NCI-H446 (cell line): Measurements from ENCODE around the gene FLOT2.
A peak's percentile ranks its signal among the peaks of the same experiment; 100 is the strongest.
"Not testable (repeated sequence)": the region's sequence is repeated elsewhere in the genome, so short reads cannot be mapped to it uniquely, and the experiment has no call there.

Source experiments
- DNase-seq, 2 experiments: peaks; one replicate each; lab custom pipeline; 2025; lab: John Stamatoyannopoulos, UW

Gene FLOT2

GRCh38 chr17:28916302-28916934 is 18.9 kb upstream of the FLOT2 start:
- DNase-seq, result peak in 1 of 2 experiments; percentile 5

- DNase-seq, result no peak
These were observed 15.4 kb upstream of the FLOT2 start for GRCh38 chr17:28912938-28913333.

DNA sequence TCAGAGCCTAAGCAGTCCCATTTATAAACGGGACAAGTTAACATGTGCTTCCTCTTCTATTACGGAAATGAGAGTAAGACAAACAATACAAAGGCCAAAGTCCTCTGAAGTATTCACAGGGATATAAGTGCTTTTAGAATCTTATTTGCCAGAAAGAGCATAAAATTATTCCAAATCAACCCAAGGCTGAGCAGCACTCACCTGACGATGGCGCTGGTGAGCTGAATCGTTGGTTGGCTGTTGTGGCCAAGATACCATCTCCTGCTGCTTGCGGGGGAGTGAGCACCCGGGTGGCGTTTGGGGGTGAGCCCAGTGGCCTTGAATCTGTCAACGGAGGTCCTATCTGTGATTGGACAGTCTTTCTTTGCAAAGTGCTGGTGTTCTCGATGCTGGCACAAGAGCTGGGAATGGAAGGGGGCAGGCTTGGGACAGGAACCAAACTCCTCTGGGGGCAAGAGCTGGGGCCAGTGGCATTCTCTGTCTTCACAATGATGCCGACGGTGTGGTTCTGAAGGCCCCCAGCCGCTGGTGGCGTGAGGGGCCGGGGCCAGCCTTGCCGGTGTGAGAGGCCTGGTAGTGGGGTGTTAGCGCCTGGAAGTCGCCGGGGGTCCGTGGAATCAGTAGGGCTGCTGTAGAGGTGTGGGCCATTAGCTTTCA is 14.9 kb upstream of the FLOT2 start:
- no peak for DNase-seq

- DNase-seq, result no peak
These were observed 14.0 kb upstream of the FLOT2 start for GRCh38 chr17:28911411-28912045.

DNA sequence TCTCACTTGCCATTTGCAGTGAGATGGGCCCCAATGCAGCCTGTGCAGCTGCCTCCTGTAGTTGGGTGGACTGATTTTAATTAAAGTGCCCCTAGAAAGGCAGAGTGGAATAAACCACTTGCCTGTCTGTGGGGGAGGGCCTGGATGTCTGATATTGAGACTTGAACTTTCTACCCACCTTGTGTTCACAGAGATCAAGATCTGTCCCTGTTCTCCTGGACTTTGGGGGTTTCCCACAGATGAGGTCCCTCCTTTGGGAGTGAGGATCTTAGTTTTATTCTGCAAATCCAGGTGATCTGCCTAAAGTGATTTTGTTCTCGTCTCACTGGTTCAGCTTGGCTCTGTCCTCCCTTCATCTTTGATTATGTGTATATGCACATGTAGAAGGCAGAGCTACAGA is 13.0 kb upstream of the FLOT2 start:
- no peak for DNase-seq

- DNase-seq, result peak in 1 of 2 experiments; percentile 7
These were observed 11.2 kb upstream of the FLOT2 start for GRCh38 chr17:28908640-28909167.

GRCh38 chr17:28907709-28908475 is 10.4 kb upstream of the FLOT2 start:
- DNase-seq, result no peak

DNA sequence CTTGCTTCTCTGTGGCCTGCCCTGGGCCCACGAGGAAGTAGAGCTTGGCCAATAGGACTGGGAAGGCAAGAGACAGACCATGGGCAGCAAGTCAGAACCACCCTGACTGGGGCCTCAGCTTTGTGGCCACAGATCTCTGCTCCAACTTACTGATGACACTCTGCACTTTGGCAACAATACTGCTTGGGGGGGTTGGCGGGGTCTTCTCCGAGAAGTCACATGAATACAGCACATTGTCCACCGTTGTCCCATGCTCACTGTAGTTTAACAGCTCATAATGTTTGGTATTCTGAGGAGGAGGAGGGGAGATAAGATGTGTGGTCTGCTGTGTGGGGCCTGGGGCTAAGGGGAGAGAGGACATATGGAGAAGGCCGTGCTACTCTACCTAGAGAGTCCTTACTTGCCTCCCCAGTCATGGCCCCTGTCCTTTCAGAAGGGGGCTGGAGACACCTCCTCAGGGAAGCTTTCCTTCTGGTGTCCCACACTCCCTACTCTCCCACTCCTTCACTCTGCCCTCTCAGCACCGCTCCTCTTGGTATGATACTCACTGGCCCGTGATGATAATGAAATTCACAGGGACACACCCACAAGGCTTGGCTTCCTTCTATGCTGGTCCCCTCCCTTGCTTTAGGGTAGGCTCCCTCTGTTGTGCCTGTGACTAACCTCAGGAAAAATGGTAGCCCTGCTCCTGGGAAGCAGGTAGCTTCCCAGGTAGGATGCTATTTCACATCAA is 9.3 kb upstream of the FLOT2 start:
- DNase-seq, result no peak

DNA sequence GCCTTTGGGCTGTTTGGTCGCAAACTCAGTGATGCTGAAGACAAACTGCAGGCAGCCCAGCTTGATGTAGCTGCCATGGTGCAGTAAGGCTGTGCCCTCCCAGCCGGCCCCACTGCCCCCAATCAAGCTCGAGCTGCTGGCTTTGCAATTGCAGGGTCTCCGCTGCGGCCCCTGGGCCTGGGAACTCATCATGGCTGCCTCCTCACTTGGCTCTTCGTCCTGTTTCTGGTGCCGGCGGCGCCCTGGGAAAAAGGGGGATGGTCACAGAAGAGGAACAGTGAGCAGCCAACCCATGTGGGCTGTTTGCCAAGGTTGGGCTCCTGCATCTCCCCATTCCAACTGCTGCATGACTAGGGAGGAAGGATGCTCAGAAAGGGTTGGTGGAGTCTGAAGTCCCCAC is 8.7 kb upstream of the FLOT2 start:
- DNase-seq, result no peak

- DNase-seq, result no peak
These were observed 7.3 kb upstream of the FLOT2 start for GRCh38 chr17:28904800-28905199.

GRCh38 chr17:28903546-28903841 is 6.0 kb upstream of the FLOT2 start:
- DNase-seq, result not testable (repeated sequence)

- DNase-seq, result peak; percentile 79 to 95
These were observed 5.4 kb upstream of the FLOT2 start, which contains the start of gene DHRS13 for GRCh38 chr17:28902819-28903545. Gene DHRS13, minus strand, starts transcription at chr17:28903079. Its CDS starts 135 bp downstream, at chr17:28902944.

GRCh38 chr17:28901866-28902818 is 4.6 kb upstream of the FLOT2 start:
- peak in 1 of 2 experiments; percentile 65 for DNase-seq

DNA sequence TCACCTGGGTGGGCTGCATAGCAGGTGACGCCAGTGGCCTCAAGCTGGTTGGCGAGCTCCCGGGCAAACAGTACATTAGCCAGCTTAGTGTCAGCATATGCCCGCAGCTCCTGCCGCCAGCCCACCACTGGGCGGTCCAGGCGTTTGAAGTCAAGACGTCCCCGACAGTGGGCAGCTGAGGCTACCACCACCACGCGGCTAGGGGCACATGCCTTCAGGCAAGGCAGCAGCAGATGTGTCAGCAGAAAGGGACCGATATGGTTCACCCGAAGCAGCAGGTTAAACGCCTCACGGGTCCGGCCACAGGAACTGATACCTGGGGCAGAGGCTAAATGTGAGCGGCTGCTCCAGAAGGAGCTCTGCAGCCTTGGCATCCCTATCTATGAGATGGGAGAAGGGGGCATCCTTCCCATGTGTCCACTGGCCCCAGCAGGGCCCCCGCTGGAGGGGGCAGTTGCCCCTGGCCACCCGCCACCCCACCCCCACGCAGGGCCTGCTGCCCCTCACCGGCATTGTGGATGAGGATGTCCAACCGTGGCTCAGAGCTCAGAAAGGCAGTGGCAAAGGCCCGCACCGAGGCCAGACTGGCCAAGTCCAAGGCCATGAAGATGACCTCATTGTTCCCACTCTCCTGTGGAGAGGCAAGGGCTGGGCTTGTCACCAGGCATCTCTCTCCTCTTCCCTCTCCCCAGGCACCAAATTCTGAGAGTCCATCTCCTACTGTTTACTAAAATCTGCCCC is 3.6 kb upstream of the FLOT2 start:
- DNase-seq, result no peak

DNA sequence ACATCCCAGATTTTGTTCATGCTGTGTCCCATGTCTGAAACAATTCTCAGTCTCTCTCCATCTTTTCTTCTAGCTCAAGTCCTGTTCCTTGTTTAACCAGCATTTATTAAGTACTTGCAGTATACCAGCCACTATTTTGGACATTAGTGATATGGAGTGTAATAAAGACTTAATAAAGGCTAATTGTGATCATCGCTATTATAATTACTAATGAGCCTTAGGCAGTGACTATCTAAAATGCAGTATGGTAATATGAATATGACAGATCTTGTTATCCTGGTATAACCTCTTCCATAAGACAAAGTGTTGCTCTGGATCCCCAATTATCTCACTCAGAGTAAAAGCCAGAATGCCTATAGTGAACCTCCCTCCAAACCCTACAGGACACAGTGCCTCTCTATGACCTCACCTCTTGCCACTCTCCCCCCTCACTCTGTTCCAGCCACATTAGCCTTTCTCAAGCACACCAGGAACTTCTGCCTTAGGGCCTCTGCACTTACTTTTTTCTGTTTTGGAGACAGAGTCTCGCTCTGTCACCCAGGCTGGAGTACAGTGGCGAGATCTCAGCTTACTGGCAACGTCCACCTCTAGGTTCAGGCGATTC is 1.8 kb upstream of the FLOT2 start:
- no peak for DNase-seq

DNA sequence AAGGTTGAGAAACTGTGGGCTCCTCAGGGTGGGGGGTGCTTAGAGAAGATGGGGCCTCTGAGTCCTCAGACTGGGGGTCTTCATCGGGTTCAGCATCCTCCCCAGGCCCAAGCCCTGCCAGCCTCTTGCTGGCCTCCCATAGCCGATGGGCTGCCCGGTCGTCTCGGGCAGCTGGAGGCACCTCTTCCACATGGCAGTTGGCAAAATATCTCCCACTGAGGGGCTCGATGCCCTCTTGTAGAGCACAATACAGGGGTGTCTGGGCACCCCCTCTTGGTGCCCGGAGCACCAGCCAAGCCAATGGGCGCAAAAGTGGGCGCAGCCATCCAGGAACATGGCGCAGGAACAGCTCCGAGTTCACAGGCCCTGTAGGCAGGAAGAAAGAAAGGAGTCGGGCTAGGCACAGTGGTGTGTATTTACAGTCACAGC is 1.0 kb upstream of the FLOT2 start:
- no peak for DNase-seq

DNA sequence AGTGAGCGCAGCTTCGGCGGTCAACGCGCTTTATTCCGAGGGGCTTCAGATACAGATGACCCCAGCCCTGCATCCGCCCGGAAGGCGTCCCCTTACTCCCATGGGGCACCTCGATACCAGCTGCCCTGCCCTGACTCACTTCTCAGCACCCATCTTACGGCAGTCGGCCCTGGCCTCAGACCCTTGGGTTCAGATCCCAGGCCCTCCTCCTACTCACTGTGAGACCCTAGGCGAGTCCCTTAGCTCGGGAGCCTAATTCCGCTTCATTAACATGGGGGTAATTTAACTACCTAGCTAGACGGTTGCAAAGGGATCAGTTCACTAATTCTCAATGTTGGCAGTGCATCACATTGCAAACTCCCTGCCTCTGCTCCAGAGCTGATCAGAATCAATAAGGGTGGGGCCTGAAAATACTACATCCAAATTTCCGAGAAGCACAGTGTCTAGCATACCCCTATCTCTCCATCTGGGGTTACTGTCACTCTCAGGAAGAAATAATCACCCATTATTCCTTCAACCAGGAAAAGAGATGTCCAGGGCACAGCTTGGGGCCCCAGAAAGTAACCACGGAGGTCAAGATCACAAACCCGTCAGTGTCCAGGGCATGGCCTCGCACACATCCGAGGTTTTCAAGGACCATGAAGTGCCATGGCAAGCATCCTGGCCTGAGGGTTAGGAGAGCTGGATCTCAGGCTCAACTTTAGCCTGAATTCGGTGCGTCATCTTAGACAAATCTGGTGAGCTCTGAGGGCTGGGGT is 415 bp upstream of the FLOT2 start:
- DNase-seq, result no peak

- no peak for DNase-seq
These were observed 1.0 kb downstream of the FLOT2 start for GRCh38 chr17:28896491-28896883.
